GM18520 (cell line): ENCODE measurements around the gene RALGDS.

ENCODE experiments used
- ATAC-seq: cut with Tn5 transposase; IDR thresholded peaks from one replicate; pipeline ENCODE4 v1.9.1; 2021; ENCODE audit not compliant: unreplicated experiment

Gene RALGDS

DNA sequence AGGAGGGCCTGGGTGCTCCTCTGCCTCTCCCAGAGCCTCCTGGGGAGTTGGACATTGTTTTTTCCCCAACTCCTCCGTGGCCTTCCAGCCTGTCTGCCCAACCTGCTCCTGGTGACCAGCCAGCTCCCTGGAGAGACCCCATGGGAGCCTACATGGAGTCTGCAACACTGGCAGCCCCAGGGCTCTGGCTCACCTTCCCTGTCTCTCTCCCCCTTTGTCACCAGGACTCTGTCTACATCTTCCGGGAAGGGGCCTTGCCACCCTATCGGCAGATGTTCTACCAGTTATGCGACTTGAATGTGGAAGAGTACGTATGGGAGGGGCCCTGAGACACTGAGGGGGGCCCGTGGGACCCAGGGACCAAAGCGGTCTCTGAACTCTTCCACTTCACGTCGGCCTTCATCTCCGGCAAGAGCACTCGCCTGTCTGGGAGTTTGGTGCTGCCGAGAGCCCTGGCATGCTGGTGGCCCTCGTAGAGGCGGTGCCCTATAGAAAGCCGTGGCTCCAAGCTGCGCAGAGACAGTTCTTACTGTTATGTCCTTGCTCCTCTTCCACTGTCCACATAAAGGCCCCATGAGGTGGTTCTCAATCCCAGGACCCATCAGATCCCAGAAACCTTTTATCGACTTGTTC lies 65.1 kb downstream of the RALGDS start:
- ATAC-seq: no peak

GRCh38 chr9:133054966-133055365 lies 66.1 kb downstream of the RALGDS start:
- ATAC-seq: no peak

DNA sequence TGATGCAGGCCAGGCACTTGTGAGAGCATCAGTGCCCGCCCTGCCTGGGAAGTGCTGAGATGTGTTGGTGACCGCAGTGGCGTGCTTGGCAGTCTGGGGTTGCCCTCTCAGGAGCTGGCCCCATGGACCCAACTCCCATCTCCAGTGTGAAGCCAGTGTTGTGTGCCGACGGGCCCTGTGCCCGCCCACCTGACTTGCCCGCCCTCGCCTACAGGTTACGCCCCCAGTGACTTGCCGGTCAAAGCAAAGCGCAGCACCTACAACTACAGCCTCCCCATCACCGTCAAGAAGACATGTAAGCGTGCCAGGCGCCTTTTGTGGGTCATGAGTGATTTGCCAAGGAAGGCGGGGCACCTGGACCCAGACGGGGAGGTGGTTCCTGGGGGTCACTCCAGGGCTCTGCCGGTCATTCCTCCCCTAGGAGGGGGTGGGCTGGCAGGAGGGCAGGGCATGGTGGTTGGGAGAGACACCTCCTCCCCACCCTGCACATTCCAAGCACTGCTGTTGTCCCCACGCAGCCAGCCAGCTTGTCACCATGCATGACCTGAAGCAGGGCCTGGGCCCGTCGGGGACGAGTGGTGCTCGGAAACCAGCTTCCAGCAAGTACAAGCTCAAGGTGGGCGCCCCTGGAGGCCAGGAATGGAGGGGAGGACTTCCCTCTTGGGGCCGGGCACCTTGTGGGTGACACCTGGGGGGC lies 66.7 kb downstream of the RALGDS start:
- no peak for ATAC-seq

DNA sequence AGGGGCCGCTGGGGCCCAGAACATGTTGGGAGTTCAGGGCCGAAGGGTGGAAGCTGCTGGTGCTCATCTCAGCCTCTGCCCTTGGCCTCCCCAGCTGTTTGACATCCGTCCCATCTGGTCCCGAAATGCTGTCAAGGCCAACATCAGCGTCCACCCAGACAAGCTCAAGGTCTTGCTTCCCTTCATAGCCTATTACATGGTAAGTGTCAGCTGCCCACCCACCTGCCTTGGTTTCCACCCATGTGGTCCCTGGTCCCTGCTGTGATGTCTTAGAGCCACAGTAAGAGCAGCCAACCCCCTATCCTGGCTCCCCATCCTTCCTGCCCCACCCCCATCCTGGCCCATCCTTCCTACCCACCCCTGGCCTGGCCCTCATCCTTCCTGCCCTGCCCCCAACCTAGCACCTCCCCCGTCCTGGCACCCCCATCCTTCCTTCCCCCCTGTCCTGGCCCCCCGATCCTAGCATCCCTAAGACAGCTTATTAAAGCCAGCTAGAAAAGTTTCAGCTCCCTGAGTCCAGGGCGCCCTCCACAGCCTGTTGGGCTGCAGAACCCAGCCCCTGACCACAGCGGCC lies 69.0 kb downstream of the RALGDS start:
- ATAC-seq: no peak

GRCh38 chr9:133051281-133051900 lies 69.6 kb downstream of the RALGDS start:
- no peak for ATAC-seq

DNA sequence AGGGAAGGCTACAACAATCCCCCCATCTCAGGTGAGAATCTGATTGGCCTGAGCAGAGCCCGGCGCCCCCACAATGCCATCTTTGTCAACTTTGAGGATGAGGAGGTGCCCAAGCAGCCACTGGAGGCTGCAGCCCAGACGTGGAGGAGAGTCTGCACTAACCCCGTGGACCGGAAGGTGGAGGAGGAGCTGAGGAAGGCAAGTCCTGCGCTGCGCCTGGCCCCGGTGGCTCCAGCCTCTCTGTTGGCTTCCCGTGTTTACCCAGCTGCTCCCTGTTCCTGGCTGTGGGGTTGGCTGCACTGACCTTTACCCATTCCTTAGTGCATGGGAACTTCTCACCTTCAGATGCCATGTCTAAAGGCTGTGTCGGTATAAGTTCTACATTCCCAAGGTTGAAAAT lies 70.3 kb downstream of the RALGDS start:
- no peak for ATAC-seq

GRCh38 chr9:133050142-133050541 lies 70.9 kb downstream of the RALGDS start:
- ATAC-seq: no peak

DNA sequence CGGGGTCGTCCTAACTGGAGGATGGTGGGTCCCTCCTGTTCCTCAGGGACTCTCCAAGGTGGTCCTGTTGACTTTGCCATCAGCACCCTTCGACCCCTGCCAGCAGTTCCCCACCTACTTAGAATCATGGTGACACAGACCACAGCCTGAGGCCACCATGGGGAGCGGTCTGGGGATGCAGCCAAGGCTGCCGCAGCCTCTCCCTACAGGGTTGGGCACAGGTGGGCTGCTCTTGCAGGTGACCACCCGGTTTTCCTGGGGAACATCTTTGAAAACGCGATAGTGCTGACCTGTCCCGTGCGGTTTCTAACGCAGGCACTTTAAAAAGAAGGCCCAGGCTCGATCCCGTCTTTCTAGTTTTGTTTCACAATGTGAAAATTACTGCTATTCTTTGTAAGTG lies 72.0 kb downstream of the RALGDS start:
- no peak for ATAC-seq

DNA sequence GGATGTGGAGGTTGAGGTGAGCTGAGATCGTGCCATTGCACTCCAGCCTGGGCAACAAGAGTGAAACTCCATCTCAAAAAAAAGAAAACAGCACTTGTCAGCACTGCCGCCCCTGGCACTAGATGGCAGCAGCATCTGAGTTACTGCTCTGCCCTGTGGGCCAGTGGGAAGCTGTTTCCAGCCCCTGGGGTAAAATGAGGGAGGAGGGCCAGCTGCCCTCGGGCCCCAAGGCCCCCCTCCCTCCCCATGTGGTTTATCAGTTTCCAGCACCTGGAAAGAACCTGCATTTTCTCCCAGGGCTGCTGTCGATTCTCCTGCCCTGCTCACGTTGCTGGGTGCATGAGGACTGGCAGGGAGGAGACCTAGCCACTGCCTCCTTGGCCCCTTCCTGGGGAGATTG lies 72.4 kb downstream of the RALGDS start:
- no peak for ATAC-seq
